Measurements from ENCODE around the gene SCAMP2. TPM values are rescaled to one million over a fixed set of nuclear protein-coding genes. Genes with fewer than 3 reads are reported as not detected.
A peak's percentile ranks its signal among the peaks of the same experiment; 100 is the strongest.

The SCAMP2 gene
- total RNA-seq, 3 donors from 2014 or later, result 49.5 to 71.4 (median 69.4) TPM

GRCh38 chr15:74800559-74801094, 72.5 kb downstream of the SCAMP2 start:
- no peaks in the 10 kb centered on the region for H3K27me3 ChIP-seq
- no peak overlapping the region for H3K4me3 ChIP-seq
- intact Hi-C loops (cut with DNase I; ENCODE audit: low total_unique reads), result no loop called here
- peaks cover 4 to 19% of the 10 kb centered on the region in 2 donors for H3K4me1 ChIP-seq
- peaks cover 12% of the 10 kb centered on the region for H3K36me3 ChIP-seq
- no peaks in the 10 kb centered on the region for H3K9me3 ChIP-seq
- peak overlapping the region in 1 of 2 donors; percentile 75 for H3K27ac ChIP-seq
- TF ChIP-seq POLR2AphosphoS5 (IDR thresholded peaks at IDR 0.05), result no peak
- no peak for TF ChIP-seq POLR2A (IDR thresholded peaks at IDR 0.05)
- TF ChIP-seq CTCF (IDR thresholded peaks at IDR 0.05), result no peak
- DNase-seq (ENCODE audit: low spot score in 2 of 2), result no peak

GRCh38 chr15:74799856-74800558, 73.2 kb downstream of the SCAMP2 start:
- TF ChIP-seq CTCF (IDR thresholded peaks at IDR 0.05) (peak; percentile 89 to 97 (median 90)), POLR2AphosphoS5 (IDR thresholded peaks at IDR 0.05) (peak in 2 of 3 donors; percentile 14 to 30), POLR2A (IDR thresholded peaks at IDR 0.05) (no peak)
- Histone ChIP-seq H3K27me3 (no peaks in the 10 kb centered on the region), H3K4me1 (peaks cover 4 to 19% of the 10 kb centered on the region in 2 donors), H3K9me3 (no peaks in the 10 kb centered on the region), H3K36me3 (peaks cover 12% of the 10 kb centered on the region), H3K4me3 (no peak overlapping the region), H3K27ac (peak overlapping the region; percentile 54 to 75)
- DNase-seq (ENCODE audit: low spot score in 2 of 2), result peak; percentile 62 to 64
- intact Hi-C loops (cut with DNase I; ENCODE audit: low total_unique reads), result no loop called here

GRCh38 chr15:74799255-74799855, 73.8 kb downstream of the SCAMP2 start:
- intact Hi-C loops (cut with DNase I; ENCODE audit: low total_unique reads), result no loop called here
- Histone ChIP-seq H3K36me3 (peaks cover 12% of the 10 kb centered on the region), H3K27me3 (no peaks in the 10 kb centered on the region), H3K4me1 (peaks cover 4 to 19% of the 10 kb centered on the region in 2 donors), H3K9me3 (no peaks in the 10 kb centered on the region), H3K27ac (peak overlapping the region; percentile 54 to 75), H3K4me3 (no peak overlapping the region)
- no peak for TF ChIP-seq POLR2AphosphoS5 (IDR thresholded peaks at IDR 0.05)
- no peak for TF ChIP-seq POLR2A (IDR thresholded peaks at IDR 0.05)
- TF ChIP-seq CTCF (IDR thresholded peaks at IDR 0.05), result no peak
- no peak for DNase-seq (ENCODE audit: low spot score in 2 of 2)

- H3K4me1 ChIP-seq, result peaks cover 4 to 19% of the 10 kb centered on the region in 2 donors
- H3K27me3 ChIP-seq, result no peaks in the 10 kb centered on the region
- DNase-seq (ENCODE audit: low spot score in 2 of 2), result peak in 1 of 2 donors; percentile 55
- H3K27ac ChIP-seq, result peak overlapping the region; percentile 54 to 75
- TF ChIP-seq POLR2AphosphoS5 (IDR thresholded peaks at IDR 0.05) (no peak), POLR2A (IDR thresholded peaks at IDR 0.05) (no peak), CTCF (IDR thresholded peaks at IDR 0.05) (no peak)
- intact Hi-C loops (cut with DNase I; ENCODE audit: low total_unique reads), result no loop called here
- H3K9me3 ChIP-seq, result no peaks in the 10 kb centered on the region
- H3K36me3 ChIP-seq, result peaks cover 12% of the 10 kb centered on the region
- H3K4me3 ChIP-seq, result no peak overlapping the region
These were observed 74.5 kb downstream of the SCAMP2 start for GRCh38 chr15:74798388-74799254.
